GM12891 (cell line): Measurements from ENCODE around the gene CLIP1.
A peak's percentile ranks its signal among the peaks of the same experiment; 100 is the strongest.

Experiments used
- DNase-seq: peaks from one replicate; pipeline ENCODE4 v3.0.0; 2011; ENCODE audit warnings: low spot score; ENCODE audit not compliant: insufficient read length
- FAIRE-seq: peaks from 2 replicates; lab custom pipeline; 2011; peaks lifted over from hg19 to GRCh38; lab: Jason Lieb, UNC
- PAX5 ChIP-seq: IDR thresholded peaks from 2 replicates; pipeline ENCODE4 v1.6.1; 2011; ENCODE audit warnings: low read length, moderate library complexity, mild to moderate bottlenecking; ENCODE audit not compliant: insufficient read depth, severe bottlenecking
- POLR2A ChIP-seq: IDR thresholded peaks from 2 replicates; pipeline ENCODE4 v1.6.1; 2011; ENCODE audit warnings: low read depth, low read length, control low read depth
- POLR2AphosphoS5 ChIP-seq: IDR thresholded peaks from 2 replicates; pipeline ENCODE4 v1.6.1; 2011; ENCODE audit warnings: low read depth, low read length, control low read depth
- POU2F2 ChIP-seq: IDR thresholded peaks from 2 replicates; pipeline ENCODE4 v1.6.1; 2011; ENCODE audit warnings: low read depth, mild to moderate bottlenecking, control low read depth, low read length, moderate library complexity
- SPI1 ChIP-seq: IDR thresholded peaks from 2 replicates; pipeline ENCODE4 v1.6.1; 2011; ENCODE audit warnings: low read depth, low read length, control low read depth
- TAF1 ChIP-seq: IDR thresholded peaks from 2 replicates; pipeline ENCODE4 v1.6.1; 2011; ENCODE audit warnings: low read depth, low read length, control low read depth

Gene CLIP1

DNA sequence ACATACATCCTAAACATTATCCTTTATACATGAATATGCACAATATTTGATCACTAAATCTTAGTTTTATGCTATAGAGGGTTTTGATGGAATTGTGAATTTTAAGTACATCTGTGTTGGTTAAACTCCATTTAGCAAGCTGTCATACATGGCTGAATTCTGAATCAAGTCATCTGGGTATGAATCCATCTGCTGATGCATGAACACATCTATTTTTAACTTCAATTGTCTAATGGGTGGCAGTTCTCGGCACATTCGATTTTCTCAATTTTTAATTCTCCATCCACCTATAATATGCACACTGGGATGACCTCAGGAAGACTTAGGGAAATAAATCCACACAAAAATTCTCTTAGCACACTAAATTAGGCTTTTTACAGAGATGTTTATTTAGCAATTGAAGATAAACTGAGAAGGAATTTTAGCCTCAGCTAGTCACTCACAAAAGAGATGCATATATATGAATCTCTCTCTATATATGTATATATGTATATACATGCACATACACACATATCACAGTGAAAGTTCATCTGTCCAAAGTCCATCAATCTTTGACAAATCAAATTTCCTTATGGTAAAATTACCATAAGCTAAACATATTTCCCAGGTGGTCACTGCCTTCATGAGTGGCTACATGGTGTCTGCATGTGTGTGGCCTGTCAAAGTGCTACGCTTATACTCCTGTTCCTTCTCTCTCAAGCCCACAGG is 111.7 kb downstream of the CLIP1 start:
- FAIRE-seq (no peak), DNase-seq (no peak)
- TF ChIP-seq POU2F2 (no peak), POLR2A (no peak), SPI1 (no peak), POLR2AphosphoS5 (no peak), PAX5 (no peak), TAF1 (no peak)

DNA sequence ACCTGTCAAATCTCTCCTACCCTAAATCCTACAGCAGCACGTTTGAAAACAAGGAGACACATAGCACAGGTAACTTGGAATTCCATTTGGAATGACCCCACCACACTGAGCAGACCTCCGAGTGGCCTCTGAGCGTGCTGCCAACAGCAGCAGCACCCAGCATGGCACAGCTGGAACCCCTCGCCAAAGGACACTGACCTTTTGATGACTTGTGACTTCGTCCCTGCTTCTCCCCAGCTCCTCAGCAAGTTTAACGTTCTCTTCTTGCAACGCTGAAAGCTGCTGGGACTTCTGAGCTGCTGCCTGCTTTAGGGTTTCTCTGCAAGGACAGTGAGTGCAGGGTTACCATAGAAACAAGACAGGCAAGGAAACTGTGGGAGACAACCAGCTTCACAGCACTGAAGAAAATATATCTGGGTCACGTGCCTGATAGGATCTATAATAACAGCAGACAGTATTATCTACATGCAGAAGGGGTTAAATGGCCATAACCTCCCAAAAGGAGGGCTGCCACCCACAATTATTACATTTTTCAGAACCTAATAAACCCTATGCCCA is 112.8 kb downstream of the CLIP1 start:
- FAIRE-seq (no peak), DNase-seq (no peak)
- TF ChIP-seq PAX5 (no peak), POU2F2 (no peak), POLR2AphosphoS5 (no peak)

DNA sequence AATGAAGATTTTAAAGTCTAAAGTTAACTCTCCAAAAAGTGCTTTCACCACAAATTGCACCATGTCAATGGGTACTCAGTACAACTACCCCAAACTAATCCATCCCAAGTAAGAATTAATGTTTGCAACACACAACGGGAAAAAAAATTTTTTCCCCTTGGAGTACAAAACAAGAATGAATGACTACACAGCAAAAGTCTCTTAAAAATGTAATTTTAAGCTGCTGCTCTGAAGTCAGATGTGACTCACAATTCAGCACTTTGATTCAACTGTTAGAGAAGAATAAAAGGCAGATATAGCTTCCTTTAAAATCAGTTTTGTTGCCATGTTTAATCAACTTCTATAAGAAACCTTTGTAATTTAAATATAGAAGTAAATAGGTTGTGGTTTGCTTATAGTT is 113.7 kb downstream of the CLIP1 start:
- no peak for FAIRE-seq
- no peak for TF ChIP-seq TAF1
- no peak for DNase-seq

DNA sequence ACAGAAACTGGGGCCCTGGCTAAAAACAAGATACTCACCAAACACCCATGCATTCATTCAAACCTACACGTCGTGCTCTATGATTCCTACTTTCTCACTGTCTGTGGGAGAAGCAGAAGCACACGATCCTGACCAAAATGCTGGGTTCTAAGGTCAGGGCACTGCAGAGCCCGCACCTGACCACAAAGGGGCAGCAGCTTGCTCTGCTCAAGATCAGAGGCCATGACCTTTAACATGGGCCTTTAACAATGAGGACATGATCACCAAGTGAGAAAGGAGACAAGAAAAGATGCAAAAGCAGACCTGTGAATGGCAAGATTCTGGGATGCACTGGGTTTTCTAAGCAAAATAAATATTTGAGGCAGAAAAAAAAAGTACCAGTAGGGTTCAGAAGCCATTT is 116.1 kb downstream of the CLIP1 start:
- no peak for TF ChIP-seq PAX5
- TF ChIP-seq SPI1, result no peak
- TF ChIP-seq POU2F2, result no peak
- TF ChIP-seq POLR2AphosphoS5, result no peak
- TF ChIP-seq TAF1, result no peak
- no peak for TF ChIP-seq POLR2A
- FAIRE-seq, result no peak
- DNase-seq, result no peak

DNA sequence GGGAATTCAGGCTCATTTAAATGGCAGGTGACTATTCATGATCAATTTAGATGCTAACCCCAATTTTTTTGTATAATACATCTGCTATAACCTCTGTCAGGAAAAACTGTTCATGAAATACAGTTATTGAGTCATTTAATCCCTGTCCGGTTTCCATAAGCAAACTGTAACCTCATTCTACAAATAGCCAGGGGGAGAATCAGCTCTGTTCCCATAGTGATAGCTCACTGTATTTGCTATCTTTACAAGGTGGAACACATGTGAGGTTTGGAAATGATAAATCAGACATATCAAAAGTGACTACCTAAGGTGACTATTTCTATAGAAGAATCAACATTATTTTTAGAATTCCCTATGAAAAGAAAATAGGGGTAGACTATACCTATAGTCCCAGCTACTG is 117.5 kb downstream of the CLIP1 start:
- DNase-seq (no peak), FAIRE-seq (no peak)
- TF ChIP-seq TAF1, result no peak
- no peak for TF ChIP-seq PAX5
- no peak for TF ChIP-seq SPI1
- no peak for TF ChIP-seq POU2F2
- no peak for TF ChIP-seq POLR2A
- TF ChIP-seq POLR2AphosphoS5, result no peak

DNA sequence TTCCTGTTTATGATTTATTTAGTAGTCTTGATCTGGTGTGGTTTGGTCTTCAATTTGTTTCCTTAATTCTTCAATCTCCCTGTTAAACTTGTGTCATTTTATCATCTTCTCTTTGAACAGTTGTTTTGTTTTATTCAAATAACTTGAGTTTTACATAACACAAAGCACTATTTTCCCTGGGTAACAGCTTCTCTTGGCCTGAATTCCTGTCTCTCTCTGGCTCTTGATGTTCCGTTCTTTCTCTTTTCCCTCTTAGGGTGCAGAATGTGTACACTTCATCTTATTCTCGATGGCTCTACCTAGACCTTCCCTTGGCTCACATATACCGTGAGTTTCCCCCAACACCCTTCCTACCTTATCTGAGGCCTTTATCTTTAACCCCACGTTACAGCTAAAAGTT is 119.4 kb downstream of the CLIP1 start:
- DNase-seq (no peak), FAIRE-seq (no peak)
- no peak for TF ChIP-seq POU2F2
- no peak for TF ChIP-seq PAX5
- TF ChIP-seq SPI1, result no peak
- no peak for TF ChIP-seq POLR2AphosphoS5
- no peak for TF ChIP-seq POLR2A
- TF ChIP-seq TAF1, result no peak

DNA sequence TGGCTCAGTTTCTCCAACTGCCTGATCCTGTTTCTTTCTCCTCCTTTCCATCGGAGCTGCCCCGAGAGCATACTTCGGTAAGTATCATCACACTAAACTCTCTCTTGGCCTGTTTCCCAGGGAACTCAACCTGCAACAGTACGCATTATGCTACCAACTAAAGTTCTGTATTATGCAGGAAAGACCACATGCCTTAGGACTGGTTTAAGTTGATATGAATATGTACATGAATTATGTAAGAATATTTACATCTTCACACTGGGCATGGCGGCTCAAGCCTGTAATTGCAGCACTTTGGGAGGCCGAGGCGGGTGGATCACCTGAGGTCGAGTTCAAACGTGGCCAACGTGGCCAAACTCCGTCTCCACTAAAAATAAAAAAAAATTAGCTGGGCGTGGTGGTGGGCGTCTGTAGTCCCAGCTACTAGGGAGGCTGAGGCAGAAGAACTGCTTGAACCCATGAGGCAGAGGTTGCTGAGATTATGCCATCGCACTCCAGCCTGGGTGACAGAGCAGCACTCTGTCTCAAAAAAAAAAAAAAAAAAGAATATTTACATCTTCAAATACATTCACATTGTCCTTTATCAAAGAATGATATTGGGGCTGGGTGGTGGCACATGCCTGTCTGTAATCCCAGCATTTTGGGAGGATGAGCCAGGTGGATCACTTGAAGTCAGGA is 124.3 kb downstream of the CLIP1 start:
- no peak for TF ChIP-seq POLR2AphosphoS5
- TF ChIP-seq PAX5, result no peak
- TF ChIP-seq SPI1, result no peak
- no peak for TF ChIP-seq POU2F2
- no peak for TF ChIP-seq POLR2A
- TF ChIP-seq TAF1, result no peak
- DNase-seq (no peak), FAIRE-seq (no peak)

DNA sequence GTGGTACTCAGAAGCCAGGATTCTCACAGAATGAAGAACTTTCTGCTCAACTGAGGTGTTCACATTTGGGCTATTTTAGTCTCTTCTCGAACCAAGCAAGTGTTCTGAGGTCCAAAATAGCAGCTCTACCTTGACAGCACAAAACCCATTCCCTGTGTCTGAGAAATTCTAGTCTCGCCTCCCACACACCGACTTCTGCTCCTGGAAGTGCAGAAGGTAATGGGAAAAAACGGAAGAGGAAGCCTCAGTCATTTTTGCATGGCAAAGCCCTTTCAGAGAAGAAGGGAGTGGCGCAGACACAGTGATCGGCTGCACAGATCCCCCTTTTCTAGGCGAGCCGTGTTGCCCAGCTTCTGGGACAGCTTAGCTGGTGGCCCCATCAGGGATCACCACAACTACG is 125.0 kb downstream of the CLIP1 start:
- no peak for FAIRE-seq
- TF ChIP-seq SPI1 (no peak), POLR2A (no peak), TAF1 (no peak)
- no peak for DNase-seq

DNA sequence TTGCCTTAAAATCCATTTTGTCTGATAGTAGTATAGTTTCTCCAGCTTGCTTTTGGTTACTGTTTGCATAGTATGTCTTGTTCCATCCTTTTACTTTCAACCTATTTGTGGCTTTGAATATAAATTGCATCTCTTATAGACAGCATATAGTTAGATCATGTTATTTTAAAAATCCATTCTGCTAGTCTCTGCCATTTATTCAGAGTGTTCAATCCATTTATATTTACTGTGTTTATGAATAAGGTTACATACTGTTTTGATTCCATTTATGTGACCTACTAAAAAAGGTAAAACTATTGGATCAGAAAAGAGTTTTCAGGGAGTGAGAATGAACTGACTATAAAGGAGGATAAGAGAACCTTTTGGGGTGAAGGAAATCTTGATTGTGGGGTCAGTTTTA is 126.6 kb downstream of the CLIP1 start:
- no peak for TF ChIP-seq PAX5
- no peak for TF ChIP-seq POU2F2
- TF ChIP-seq TAF1, result no peak
- TF ChIP-seq SPI1, result no peak
- no peak for TF ChIP-seq POLR2AphosphoS5
- no peak for TF ChIP-seq POLR2A
- DNase-seq (no peak), FAIRE-seq (no peak)

DNA sequence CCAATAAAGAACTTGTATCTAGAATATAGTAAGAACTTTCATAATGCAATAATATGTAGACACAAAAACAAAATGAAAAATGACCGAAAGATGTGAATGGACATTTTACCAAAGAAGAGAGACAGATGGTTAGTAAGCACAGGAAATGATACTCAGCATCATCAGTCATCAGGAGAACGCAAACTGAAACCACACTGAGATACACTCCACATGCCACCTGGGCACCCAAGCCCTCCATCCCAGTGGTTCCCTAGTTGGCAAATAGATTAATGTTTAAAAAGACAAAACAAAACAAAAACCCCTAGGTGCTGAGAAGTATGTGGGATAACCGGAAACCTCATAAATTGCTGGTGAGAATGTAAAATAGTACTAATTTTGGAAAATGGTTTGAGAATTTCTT is 129.4 kb downstream of the CLIP1 start:
- DNase-seq (no peak), FAIRE-seq (peak; percentile 40)
- no peak; the same call in 1 of the 2 replicates for TF ChIP-seq SPI1
- no peak for TF ChIP-seq POLR2AphosphoS5
- no peak for TF ChIP-seq POU2F2
- no peak for TF ChIP-seq TAF1
- TF ChIP-seq PAX5, result no peak
- no peak for TF ChIP-seq POLR2A
